GM13977 (cell line): ENCODE measurements around the gene MCTP2.

Experiments used
- DNase-seq: peaks from one replicate; pipeline ENCODE4 v3.0.0; 2012; ENCODE audit warnings: low spot score
- in situ Hi-C: fragments of 300-500 bp; cut with MboI; formaldehyde crosslinking; loops from one replicate; pipeline ENCODE4 v1.12.0; 2022; ENCODE audit warnings: low sequenced_read_pairs, low pct_unique_long_range_greater_than_20kb, mixed read lengths, inconsistent platforms; ENCODE audit not compliant: unreplicated experiment
- TF ChIP-seq, protein P1 (sequence below): IDR thresholded peaks from 2 replicates; pipeline ENCODE4 v1.5.1; 2012; ENCODE audit warnings: mild to moderate bottlenecking, control low read depth; ENCODE audit not compliant: insufficient read depth; ENCODE audit errors: extremely low read depth, missing control alignments

The MCTP2 gene

DNA sequence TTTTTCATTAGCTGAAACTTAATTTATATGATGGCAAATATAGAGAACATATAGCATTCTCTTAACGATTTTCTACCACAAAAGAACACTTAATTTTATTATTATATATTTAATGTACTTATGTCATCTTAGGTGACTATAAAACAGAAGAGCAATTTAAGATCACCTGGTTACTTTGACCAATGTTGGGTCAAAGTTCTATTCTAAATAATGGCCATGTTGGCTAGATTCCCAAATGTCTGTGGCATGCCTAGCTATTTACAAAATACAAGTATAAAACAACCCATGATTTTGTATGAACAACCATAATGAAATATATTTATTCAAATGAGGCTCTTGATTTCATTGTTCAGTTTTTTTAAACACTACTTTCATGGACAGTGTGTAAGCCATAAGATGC lies 200.9 kb downstream of the MCTP2 start:
- no peak for DNase-seq
- in situ Hi-C loops: no loop called here
- TF ChIP-seq, protein P1, sequence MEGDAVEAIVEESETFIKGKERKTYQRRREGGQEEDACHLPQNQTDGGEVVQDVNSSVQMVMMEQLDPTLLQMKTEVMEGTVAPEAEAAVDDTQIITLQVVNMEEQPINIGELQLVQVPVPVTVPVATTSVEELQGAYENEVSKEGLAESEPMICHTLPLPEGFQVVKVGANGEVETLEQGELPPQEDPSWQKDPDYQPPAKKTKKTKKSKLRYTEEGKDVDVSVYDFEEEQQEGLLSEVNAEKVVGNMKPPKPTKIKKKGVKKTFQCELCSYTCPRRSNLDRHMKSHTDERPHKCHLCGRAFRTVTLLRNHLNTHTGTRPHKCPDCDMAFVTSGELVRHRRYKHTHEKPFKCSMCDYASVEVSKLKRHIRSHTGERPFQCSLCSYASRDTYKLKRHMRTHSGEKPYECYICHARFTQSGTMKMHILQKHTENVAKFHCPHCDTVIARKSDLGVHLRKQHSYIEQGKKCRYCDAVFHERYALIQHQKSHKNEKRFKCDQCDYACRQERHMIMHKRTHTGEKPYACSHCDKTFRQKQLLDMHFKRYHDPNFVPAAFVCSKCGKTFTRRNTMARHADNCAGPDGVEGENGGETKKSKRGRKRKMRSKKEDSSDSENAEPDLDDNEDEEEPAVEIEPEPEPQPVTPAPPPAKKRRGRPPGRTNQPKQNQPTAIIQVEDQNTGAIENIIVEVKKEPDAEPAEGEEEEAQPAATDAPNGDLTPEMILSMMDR: no peak

DNA sequence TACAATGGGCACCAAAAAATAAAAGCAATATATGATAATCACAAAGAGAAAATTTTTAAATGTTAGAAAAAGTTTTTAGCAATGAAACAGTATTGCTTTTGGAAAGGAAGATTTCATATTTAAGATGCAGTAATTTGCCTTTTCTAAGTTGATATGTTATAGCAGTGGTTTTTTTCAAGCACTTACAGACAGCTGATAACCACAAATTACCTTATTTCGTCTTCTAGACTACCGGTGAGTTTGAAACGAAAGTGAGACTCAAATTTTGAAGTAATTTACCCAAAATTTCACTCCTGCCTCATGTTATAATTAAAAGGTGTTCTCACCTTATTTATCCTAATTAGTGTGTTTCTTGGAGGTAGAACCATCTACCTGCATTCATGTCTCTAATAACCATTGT lies 207.8 kb downstream of the MCTP2 start:
- no peak for DNase-seq
- in situ Hi-C loops: no loop called here
- TF ChIP-seq, protein P1: no peak

DNA sequence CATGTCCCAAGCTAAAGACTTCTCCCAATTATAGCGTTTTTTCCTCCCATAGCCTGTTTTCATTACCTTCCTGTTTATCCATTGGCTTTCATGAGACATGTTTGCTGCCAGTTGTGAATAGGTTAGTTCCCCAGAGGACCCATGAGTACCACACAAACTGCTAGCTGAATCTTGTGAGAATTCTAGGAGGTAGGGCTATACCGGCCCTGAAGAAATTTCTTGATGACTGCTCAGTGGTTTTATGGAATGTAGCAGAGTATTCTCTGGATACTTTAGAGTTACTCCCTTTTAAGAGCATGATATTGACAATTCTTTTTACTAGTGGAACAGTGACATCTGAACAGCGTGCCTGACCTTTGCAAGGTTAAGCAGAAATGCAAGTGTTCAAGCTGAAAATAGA lies 210.4 kb downstream of the MCTP2 start:
- in situ Hi-C loops: no loop called here
- TF ChIP-seq, protein P1: no peak
- DNase-seq: no peak

DNA sequence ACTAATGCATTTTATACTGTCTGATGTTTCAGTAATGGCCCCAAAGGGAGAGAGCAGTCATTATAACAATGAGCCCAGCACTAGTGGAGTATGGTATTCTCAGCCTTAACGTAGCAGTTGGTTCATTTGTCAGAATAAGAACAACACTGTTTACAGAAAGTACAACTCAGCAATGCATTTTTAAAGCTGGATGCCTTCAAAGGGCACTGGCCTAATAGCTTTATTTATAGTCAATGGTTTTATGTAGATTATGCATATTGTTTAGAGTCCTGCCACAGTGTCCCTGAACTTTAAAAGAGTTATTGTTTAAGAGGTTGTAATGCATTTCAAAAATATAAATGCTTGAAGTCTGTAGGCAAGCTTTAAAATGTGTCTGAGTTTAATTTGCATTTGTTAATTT lies 211.1 kb downstream of the MCTP2 start:
- DNase-seq: no peak
- in situ Hi-C loops: no loop called here
- TF ChIP-seq, protein P1: no peak

DNA sequence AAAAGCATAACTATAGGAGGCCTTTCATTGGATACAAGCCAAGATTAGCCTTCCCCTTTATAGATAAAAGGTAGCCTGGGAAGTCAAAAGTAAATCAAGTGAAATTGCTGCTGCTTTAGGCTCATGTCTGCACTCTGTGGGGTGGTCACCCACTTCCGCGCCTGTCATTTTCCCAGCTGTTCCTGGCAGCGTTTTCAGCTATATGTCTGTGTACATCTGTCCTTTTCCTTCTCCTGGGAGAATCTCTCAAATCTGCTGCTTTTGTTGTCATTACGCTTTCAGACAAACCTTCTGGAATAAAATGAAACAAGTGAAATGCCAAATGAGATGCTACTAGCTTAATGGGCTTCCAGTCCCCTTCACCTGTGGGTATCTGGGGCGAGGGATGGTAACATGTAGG lies 211.8 kb downstream of the MCTP2 start:
- in situ Hi-C loops: no loop called here
- TF ChIP-seq, protein P1: no peak
- no peak for DNase-seq

DNA sequence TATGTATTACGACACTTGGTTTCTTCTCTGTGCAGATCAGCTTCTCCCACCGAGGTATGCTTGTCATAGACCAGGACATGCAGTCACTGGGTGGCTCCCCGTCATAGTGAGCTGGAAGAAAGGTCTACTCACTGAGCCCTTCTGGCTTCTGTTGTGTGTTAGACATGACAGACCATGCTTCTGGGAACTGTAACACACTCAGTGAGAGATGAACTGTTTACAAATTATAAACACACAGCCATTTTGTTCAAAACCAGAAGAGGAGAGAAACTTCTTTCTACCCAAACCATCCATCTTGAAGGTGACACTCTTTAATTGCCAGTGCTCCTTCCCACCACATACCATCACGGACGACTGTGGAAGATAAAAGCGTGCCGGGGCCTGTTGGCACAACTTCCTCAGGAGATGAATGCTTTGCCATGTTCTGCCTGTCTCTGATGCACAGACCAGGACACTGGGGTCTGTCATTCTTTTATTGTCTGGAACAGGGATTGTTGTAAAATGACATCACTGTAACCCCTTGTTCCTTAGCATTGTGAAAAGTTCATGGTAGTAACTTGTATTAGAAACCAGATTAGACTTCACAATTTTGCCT lies 214.3 kb downstream of the MCTP2 start:
- in situ Hi-C loops: no loop called here
- DNase-seq: no peak
- TF ChIP-seq, protein P1: no peak

DNA sequence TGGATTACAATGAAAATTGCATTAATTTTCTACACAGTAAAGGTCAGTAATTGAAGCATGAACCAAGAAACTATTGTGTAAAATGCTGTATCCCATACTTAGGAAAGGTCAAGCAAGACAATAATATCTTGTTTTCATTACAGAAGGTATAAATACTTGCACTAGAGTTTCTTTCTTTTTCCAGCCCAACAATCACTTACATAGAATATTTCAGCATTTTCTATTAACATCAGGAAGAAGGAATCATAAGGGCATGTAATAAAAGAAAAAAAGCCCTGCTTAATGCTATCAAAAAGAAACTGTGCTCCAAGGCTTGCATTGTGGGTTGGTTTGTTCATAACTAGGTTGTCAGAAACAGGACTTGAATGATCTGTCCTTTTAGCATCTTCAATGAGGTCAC lies 215.1 kb downstream of the MCTP2 start:
- in situ Hi-C loops: no loop called here
- TF ChIP-seq, protein P1: no peak
- no peak for DNase-seq
